GM12891 (cell line): Measurements from ENCODE around the gene SALL4.

Experiments used
- POLR2A ChIP-seq: IDR thresholded peaks from 2 replicates; pipeline ENCODE4 v1.6.1; 2011; ENCODE audit warnings: low read depth, low read length, control low read depth
- POLR2AphosphoS5 ChIP-seq: IDR thresholded peaks from 2 replicates; pipeline ENCODE4 v1.6.1; 2011; ENCODE audit warnings: low read depth, low read length, control low read depth

- TF ChIP-seq POLR2A (no peak), POLR2AphosphoS5 (no peak)
Measured at GRCh38 chr20:51775241-51775640, 27.1 kb downstream of the SALL4 start.
